ENCODE measurements around the gene UCK1. TPM values are rescaled to one million over a fixed set of nuclear protein-coding genes. Genes with fewer than 3 reads are reported as not detected.
A peak's percentile ranks its signal among the peaks of the same experiment; 100 is the strongest.

UCK1 gene
- total and polyA plus RNA-seq, 7 donors = 16.8 to 75.6 (median 37.8) TPM

- H3K4me1 ChIP-seq = peaks cover 10% of the 10 kb centered on the region
- no peak overlapping the region for H3K4me3 ChIP-seq
- H3K9me3 ChIP-seq = no peaks in the 10 kb centered on the region
- ATAC-seq = no peak
- no peak for TF ChIP-seq CTCF (IDR thresholded peaks at IDR 0.05)
- 95 to 97% (median 95%) methylated on average over 10 of the region's 10 CpGs for WGBS, 3 donors
- intact Hi-C loops (cut with DNase I) = no loop called here
- H3K27ac ChIP-seq = no peak overlapping the region
- no peak for DNase-seq
- no peaks in the 10 kb centered on the region for H3K27me3 ChIP-seq (ENCODE audit: insufficient read depth in 3 of 3, low read length in 2 of 3)
- H3K36me3 ChIP-seq (ENCODE audit: insufficient read depth in 1 of 2, low read depth in 1 of 2) = peaks cover 2 to 89% of the 10 kb centered on the region in 2 donors
Observed at GRCh38 chr9:131521203-131521602, 9.9 kb downstream of the UCK1 start.

GRCh38 chr9:131520503-131520902, 10.6 kb downstream of the UCK1 start:
- TF ChIP-seq CTCF (IDR thresholded peaks at IDR 0.05) = no peak
- Histone ChIP-seq H3K9me3 (no peaks in the 10 kb centered on the region), H3K27me3 (ENCODE audit: insufficient read depth in 3 of 3, low read length in 2 of 3) (no peaks in the 10 kb centered on the region), H3K27ac (no peak overlapping the region), H3K4me1 (peaks cover 10% of the 10 kb centered on the region), H3K36me3 (ENCODE audit: insufficient read depth in 1 of 2, low read depth in 1 of 2) (peaks cover 2 to 85% of the 10 kb centered on the region in 2 donors), H3K4me3 (no peak overlapping the region)
- DNase-seq (no peak), ATAC-seq (no peak)
- intact Hi-C loops (cut with DNase I) = no loop called here
- 82 to 87% (median 83%) methylated on average over 16 of the region's 16 CpGs for WGBS, 3 donors

- WGBS, 3 donors = 95 to 96% (median 96%) methylated on average over 20 of the region's 20 CpGs
- H3K9me3 ChIP-seq = no peaks in the 10 kb centered on the region
- H3K36me3 ChIP-seq (ENCODE audit: insufficient read depth in 1 of 2, low read depth in 1 of 2) = peaks cover 0 to 81% of the 10 kb centered on the region in 2 donors
- H3K27ac ChIP-seq = peak overlapping the region; percentile 79
- H3K27me3 ChIP-seq (ENCODE audit: insufficient read depth in 3 of 3, low read length in 2 of 3) = no peaks in the 10 kb centered on the region
- H3K4me3 ChIP-seq = no peak overlapping the region
- ATAC-seq (no peak), DNase-seq (no peak)
- intact Hi-C loops (cut with DNase I) = no loop called here
- no peak for TF ChIP-seq CTCF (IDR thresholded peaks at IDR 0.05)
- peaks cover 10% of the 10 kb centered on the region for H3K4me1 ChIP-seq
Observed at GRCh38 chr9:131518553-131518952, 12.5 kb downstream of the UCK1 start.

- Histone ChIP-seq H3K27me3 (ENCODE audit: insufficient read depth in 3 of 3, low read length in 2 of 3) (no peaks in the 10 kb centered on the region), H3K27ac (peak overlapping the region; percentile 79), H3K9me3 (no peaks in the 10 kb centered on the region), H3K4me1 (peaks cover 10% of the 10 kb centered on the region), H3K4me3 (no peak overlapping the region), H3K36me3 (ENCODE audit: insufficient read depth in 1 of 2, low read depth in 1 of 2) (peaks cover 0 to 81% of the 10 kb centered on the region in 2 donors)
- DNase-seq = peak in 1 of 2 donors; percentile 68
- TF ChIP-seq CTCF (IDR thresholded peaks at IDR 0.05) = no peak
- 30 to 66% (median 41%) methylated on average over 11 of the region's 11 CpGs for WGBS, 3 donors
- ATAC-seq = peak; percentile 71 to 88 (median 82)
- intact Hi-C loops (cut with DNase I) = no loop called here
Observed at GRCh38 chr9:131517761-131518190, 13.3 kb downstream of the UCK1 start.

GRCh38 chr9:131516930-131517329, 14.1 kb downstream of the UCK1 start:
- 42 to 92% (median 60%) methylated on average over 9 of the region's 9 CpGs for WGBS, 3 donors
- H3K9me3 ChIP-seq = no peaks in the 10 kb centered on the region
- no peaks in the 10 kb centered on the region for H3K27me3 ChIP-seq (ENCODE audit: insufficient read depth in 3 of 3, low read length in 2 of 3)
- peak in 1 of 2 donors; percentile 64 for DNase-seq
- intact Hi-C loops (cut with DNase I) = no loop called here
- H3K4me1 ChIP-seq = peaks cover 10% of the 10 kb centered on the region
- H3K36me3 ChIP-seq (ENCODE audit: insufficient read depth in 1 of 2, low read depth in 1 of 2) = peaks cover 0 to 81% of the 10 kb centered on the region in 2 donors
- H3K27ac ChIP-seq = peak overlapping the region; percentile 79
- H3K4me3 ChIP-seq = no peak overlapping the region
- ATAC-seq = peak in 3 of 4 donors; percentile 45 to 72 (median 66)
- TF ChIP-seq CTCF (IDR thresholded peaks at IDR 0.05) = no peak

Data from psoas muscle (tissue), 8 donors.